ENCODE results near the gene EXOC7.

Gene EXOC7, protein sequence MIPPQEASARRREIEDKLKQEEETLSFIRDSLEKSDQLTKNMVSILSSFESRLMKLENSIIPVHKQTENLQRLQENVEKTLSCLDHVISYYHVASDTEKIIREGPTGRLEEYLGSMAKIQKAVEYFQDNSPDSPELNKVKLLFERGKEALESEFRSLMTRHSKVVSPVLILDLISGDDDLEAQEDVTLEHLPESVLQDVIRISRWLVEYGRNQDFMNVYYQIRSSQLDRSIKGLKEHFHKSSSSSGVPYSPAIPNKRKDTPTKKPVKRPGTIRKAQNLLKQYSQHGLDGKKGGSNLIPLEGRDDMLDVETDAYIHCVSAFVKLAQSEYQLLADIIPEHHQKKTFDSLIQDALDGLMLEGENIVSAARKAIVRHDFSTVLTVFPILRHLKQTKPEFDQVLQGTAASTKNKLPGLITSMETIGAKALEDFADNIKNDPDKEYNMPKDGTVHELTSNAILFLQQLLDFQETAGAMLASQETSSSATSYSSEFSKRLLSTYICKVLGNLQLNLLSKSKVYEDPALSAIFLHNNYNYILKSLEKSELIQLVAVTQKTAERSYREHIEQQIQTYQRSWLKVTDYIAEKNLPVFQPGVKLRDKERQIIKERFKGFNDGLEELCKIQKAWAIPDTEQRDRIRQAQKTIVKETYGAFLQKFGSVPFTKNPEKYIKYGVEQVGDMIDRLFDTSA

DNA sequence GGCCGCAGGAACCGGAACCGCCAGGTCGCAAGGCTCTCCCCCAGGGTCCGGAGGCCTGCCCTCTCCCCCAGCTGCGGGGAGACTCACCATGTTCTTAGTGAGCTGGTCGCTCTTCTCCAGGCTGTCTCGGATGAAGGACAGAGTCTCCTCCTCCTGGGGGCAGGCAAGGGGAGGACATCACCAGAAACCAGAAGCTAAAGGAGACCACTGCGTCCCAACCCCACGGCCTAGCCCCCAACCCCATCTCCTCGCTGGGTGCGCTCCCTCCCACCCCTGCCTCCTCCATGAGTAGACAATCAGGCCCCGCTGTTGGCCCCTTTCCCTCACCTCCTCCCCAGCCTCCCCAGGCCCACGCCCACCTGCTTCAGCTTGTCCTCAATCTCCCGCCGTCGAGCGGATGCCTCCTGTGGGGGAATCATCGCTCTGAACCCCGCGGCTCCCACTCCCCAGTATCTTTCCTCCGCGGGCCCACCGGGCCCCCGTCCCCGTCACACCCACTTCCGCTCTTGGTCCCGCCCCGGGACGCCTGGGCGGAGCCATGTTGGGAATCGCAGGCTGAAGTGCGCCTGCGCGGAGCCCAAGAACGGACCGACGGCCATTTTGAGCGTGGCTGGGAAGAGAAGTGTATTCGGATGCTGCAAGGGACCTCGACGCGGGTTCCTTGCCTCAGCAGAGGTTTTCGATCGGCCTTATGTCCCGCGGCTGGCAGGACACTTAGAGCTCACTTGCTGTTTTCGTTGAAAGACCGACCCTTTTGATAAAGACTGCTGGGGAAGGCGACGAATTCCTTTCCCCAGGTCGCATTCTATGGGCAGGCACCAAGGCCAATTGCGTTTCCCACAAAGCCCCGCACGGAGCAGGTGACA, at the start of gene EXOC7:
Gene EXOC7 (minus strand): TSS at position 514 of the 866 bp plus-strand sequence. CDS start 95 bp downstream, at position 419.
- peak; percentile 96 for DNase-seq

GRCh38 chr17:76153202-76153601, 49.6 kb upstream of the EXOC7 start:
- DNase-seq, result no peak

DNA sequence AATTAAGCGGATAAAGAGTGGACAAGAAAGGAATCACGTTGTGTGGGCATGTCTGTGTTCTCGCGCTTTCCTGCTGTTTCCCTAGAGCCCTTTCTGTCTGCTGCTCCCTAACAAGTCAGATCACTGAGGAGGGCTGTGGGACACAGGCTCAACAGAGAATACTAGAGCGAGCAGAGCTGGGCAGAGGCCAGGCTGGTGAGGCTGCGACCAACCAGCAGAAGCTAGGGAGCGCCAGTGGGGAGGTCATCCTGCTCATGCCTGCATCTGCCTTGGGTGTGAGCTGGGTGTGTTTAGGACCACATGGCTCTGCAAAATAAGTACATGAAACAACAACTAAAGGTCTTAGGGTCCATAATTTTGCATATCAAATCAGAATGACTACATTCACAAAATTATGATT, 49.0 kb upstream of the EXOC7 start:
- no peak for DNase-seq

GRCh38 chr17:76151896-76152454, 48.4 kb upstream of the EXOC7 start:
- DNase-seq, result no peak

DNA sequence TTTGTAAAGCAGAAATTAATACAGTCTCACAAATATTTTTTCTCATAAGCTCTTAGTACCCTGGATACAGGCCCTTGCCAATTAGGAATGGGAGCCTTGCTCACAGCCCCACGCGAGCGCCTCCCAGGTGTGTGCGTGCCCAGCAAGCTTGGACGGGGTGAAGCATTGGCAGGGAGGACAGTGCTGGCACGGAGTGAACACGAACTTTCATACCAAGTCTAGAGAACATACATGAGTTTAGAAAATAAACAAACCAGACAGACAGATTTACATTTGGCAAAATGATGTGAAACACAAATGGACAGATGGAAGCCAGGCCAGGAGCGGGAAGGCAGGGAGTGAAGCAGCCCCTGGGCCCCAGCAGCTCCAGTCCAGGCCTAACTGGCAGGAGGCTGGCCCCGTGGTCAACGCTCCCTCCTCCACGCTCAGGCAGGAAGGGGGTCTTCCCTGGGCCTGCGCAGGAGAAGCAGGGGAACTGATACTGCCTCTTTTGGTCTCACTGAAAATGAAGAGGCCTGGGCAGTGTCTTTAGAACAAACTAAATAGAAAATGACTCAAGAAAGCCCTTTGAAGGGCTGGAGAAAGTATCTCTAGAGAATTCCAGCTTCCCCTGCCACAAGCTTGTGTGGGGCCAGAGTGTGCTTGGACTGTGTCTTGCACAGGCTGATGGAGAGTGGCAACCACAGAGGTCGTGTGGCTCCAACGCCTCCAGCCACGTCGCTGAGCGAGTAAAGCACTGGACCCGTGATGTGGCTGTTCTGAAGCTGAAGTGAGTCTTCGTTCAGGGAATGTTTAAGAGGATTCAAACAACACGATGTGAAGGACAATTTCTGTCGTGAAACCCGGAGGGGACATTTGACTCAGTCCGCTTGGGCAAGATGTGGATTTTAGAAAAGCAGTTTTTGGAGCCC, 47.4 kb upstream of the EXOC7 start:
- no peak for DNase-seq

GRCh38 chr17:76149214-76149613, 45.6 kb upstream of the EXOC7 start:
- DNase-seq, result no peak

- DNase-seq, result no peak
Measured at GRCh38 chr17:76148015-76148326, 44.4 kb upstream of the EXOC7 start.

DNA sequence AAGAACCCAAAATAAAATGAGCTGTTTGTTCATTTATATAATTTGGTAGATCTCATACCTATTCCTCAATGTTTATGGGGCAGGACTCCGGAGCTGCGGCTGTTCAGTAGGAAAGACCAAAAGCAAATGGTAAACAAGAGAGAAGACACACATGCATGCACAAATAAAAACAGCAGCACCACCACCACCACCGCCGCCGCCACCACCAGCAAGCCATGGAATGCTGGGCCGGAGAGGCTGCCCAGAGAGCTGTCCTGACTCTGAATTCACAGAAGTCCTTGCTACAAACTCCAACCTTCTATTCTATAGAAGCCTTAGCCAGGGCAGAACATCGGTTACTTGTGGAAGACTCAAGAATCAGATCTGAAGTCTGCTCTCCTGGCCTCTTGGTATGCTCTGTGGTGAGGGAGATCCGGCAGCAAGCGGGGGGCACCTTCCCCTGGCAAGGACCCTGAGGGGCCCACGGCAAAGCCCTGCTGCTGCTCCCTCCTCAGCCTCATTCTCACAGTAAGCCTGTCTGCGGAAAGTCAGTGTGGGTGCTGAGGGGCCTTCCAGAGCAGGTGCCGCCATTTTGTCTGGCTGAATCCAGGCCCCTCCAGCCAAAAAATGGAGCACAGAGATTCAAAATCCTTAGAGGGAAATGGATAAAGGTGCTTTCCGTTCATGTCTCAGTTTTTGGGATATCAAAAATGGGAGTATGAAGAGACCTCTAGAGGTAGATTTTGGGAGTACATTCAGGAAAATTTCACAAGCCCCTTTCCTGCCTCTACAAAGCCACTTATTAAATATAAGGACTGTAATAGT, 43.8 kb upstream of the EXOC7 start:
- no peak for DNase-seq

DNA sequence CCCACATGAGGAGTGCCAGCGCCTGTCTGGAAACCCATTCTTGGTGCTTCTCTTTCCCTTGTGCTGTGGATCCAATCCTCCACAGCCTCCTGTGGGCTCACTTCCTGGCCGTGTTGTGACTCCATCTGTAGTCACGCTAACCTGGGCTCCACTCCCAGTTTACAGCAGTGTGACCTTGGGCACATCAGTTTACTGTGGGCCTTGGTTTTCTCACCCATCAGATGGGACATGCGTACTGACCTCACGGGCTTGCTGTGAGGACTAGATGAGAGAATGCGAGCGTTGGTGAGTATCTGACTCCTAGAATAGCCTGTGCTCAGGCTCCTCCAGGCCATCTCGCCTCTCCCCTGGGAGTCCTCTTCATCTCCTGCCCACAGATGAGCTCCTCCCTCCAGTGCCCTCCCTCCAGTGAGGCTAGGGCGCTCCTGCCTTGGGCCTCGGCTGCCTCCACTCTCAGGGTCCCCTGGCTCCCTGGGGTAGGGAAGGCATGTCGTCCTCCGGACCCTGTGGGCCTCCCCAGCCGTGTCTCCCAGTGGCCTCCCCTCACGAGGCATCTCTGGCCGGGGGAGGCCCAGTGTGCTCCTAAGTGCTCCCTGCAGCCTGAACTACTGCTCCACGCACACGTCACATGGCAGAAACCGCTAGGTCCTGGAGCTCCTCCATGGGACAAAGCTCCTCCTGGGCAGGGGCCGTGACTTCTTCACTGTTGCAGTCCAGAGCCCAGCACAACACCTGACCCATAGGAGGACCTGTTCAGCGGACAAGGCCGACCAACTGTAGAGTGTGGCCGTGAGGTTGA, 42.7 kb upstream of the EXOC7 start:
- no peak for DNase-seq

GRCh38 chr17:76145231-76146052, 41.9 kb upstream of the EXOC7 start:
- DNase-seq, result no peak

GRCh38 chr17:76142585-76143041, 39.0 kb upstream of the EXOC7 start:
- no peak for DNase-seq

DNA sequence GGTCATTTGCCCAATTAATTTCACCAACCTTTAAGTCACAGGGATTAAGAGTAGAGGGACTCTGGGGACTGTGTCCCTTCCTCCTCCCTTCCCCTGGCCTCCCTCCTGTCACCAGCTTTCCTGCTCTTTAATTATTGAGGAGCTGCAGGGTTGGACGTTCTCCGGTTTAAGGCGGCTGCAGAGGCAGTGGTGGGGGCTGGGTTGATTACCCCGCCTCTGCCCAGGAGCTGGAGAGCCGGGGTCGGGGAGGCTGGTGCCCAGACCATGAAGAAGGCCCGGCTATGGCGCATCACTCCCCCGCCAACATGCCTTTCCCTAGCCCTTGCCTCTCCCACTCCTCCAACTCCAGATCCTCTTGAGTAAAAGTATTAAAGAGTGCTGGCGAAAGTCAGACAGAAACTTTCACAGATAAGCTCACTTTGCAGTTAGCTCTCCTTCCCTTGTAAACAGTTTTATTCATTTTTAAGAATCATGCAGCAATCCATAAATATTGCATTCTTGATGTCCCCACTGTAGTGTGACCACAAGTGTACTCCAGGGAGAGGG, 38.5 kb upstream of the EXOC7 start:
- DNase-seq, result no peak

GRCh38 chr17:76141212-76142038, 37.8 kb upstream of the EXOC7 start, which contains the start of gene FOXJ1:
Gene FOXJ1, minus strand, starts transcription at chr17:76141245. Its CDS starts 850 bp downstream, at chr17:76140395.
- DNase-seq, result peak; percentile 96

GRCh38 chr17:76140661-76141211, 37.1 kb upstream of the EXOC7 start:
- no peak for DNase-seq

GRCh38 chr17:76139801-76140660, 36.4 kb upstream of the EXOC7 start:
- peak; percentile 72 for DNase-seq

All from activated CD8-positive, alpha-beta memory T cell treated with anti-CD3 and anti-CD28 coated beads, Interleukin-2, amount 50 U/mL, for 48 hours (primary cell).